GM18907 (cell line): ENCODE measurements around the gene REEP1.
"Not testable (repeated sequence)": the region's sequence is repeated elsewhere in the genome, so short reads cannot be mapped to it uniquely, and the experiment has no call there.

Experiments
- ATAC-seq: cut with Tn5 transposase; IDR thresholded peaks from one replicate; pipeline ENCODE4 v1.9.1; 2021; ENCODE audit warnings: mild to moderate bottlenecking, moderate library complexity; ENCODE audit not compliant: unreplicated experiment

REEP1 gene

DNA sequence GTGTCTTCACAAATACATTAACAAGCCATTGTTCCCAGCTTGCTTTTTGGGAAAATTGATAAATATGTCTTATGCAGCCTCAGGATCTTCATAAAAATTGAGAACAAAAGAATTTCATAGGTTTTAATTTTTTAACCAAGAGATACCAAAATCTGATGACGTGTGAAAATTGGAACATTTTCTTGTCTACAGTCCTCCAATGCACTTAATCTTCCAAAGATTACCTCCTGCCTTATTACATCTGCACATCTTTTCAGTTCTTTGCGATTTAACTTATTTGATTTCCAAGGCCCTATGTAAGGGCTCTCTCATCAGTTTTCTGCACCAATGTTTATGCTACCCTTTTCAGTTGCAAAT lies 135.1 kb downstream of the REEP1 start:
- ATAC-seq: no peak

DNA sequence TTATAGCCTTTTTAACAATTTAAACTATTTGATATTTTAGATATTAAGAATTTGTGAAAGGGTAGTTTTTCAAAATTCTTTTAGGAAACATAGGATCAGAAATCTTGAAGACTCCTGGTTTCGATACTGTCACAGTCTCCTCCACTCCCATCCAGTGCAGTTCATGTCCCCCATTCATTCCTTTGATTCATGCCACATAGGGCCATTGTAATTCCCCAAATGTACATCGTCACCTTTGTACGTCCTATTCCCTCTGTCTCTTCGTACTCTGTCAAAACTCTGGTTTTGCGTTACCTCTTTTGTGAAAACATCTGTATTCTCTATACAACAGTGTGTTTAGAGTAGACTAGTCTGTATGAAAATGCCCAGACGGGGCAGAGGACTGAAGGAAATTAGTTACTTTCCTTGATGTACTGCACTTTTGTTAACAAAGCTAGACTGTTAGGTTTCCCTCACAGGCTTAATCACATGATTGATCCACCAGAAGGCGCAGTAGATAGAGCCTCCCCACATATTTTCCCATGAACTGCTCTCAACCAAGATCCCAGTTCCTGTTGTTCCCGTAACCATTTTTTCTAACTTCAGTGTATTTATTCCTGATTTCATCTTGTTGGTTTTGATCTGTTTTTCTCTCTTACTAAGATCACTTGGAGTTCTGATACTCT lies 135.6 kb downstream of the REEP1 start:
- ATAC-seq: no peak

DNA sequence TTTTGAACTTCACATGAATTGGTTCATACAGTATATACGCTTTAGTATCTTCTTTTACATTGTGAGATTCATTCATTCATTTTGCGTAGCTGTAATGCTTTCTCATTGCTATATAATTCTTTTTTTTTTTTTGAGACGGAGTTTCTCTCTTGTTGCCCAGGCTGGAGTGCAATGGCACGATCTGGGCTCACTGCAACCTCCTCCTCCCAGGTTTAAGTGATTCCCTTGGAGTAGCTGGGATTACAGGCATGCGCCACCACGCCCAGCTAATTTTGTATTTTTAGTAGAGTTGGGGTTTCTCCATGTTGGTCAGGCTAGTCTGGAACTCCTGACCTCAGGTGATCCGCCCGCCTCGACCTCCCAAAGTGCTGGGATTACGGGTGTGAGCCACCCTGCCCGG lies 136.9 kb downstream of the REEP1 start:
- not testable (repeated sequence) for ATAC-seq

DNA sequence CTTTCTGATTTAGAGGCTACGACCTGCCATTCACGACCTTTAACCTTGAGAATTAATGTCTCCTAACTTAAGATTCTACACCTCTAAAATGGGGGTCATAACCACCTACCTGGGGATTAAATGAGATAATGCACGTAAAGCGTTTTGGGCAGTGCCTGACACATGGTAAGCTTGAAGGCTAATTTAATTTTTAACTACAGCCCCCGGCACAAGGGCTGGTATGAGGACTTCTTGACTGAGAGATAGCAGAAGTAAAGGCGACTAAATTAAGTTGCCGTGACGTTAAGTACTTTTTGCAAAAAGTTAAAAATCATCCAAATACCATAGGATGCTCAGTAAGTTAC lies 137.6 kb downstream of the REEP1 start:
- no peak for ATAC-seq

DNA sequence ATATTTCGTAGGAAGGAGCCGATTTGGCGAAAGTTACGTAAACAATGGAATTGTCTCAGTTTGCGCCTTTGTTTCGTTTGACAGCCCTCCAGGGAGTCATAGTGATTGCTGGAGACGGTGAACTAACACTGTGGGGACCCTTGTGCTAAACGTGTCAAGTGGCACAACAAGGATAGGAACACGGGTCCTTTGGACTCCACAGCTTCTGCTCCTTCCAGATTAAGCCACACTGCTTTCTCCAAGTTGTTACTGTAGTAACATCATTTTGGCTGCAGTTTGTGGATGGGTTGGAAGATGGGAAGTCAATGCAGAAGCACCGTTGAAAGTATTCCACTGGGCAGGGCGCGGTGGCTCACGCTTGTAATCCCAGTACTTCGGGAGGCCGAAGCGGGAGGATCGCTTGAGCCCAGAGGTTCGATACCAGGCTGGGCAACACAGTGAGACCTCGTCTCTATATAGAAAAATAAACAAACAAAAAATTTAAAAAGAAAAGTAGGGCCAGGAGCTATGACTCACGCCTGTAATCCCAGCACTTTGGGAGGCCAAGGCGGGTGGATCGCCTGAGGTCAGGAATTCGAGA lies 141.5 kb downstream of the REEP1 start:
- no peak for ATAC-seq

DNA sequence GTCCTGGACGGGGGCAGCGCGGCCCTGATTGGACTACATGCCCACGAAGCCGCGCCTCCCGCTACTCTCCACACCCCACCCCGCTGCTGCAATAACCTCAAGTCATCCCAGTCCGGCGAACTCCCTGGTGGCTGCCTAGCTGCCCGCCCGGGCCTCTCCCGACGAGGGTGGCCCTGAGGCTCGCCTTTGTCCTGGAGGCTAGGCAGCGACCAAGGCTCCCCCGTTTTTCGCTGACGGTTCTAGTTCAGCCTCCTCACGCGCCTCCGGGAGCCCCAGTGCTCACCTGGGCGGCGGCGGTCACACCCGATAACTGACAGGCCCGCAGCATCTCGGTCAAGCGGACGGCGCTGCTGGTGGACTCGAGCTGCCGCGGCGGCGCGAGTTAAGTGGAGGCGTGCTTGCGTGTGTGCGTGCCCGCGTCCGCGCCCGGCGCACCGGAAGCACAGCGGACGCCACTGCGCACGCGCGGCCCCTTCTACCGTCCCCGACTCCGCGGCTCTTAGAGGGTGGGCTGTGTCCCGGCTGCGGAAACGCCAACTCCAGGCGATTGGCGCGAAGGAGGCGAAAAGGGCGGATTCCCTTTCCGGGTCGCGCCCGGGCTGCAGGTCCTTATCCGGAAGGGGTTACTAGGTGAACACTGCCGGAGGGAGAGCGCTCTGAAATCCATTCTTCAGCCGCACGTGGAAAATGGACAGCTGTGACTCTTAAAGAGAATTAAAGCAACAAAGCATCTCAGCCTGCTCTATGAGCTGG lies 142.2 kb downstream of the REEP1 start, which contains the start of gene IMMT:
IMMT (minus strand) TSS at position 408 of the 753 bp plus-strand sequence; CDS start at position 328, 80 bp downstream.
- peak; percentile 91 for ATAC-seq

DNA sequence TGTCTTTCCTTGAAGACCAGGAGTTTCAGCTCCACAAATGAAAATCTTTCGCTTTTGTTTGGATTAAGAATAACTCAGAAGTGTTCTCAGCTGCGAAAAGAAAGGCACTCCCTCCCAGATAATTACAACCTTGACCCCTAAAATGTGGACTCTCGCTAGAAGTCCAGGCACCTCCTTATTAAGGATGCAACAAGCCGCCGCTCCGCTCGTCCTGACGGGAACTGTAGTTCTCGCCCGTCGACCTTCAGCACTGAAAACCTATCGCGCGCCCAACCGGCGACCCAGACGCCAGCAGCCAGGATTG lies 142.7 kb downstream of the REEP1 start:
- ATAC-seq: no peak

DNA sequence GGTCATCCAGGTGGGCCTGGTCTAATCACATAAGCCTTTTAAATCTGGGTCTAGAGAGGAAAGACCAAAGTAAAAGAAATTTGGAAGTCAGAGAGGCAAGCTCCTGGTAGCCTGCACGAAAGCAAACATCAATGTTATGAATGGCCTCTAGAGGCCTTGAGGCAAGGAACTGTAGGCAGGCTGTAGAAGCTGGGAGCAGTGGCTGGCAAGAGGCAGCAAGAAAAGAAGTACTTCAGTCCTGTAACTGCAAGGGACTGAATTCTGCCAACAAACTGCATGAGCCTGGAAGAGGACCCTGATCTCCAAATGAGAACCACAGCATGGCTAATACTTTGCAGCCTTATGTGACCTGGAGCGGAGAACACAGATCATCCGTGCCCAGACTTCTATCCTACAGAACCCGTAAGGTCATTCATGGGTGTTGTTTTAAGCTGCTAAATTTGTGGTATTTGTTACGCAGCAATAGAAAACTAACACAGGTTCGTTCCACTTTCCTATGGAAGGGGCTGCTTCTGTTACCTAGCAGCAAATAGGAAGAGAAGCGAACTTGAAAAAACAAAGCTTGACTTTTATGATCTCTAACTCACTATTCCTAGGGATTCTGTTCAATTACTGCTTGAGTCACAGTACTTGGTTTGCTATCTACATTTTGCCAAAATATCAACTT lies 143.4 kb downstream of the REEP1 start:
- ATAC-seq: no peak

DNA sequence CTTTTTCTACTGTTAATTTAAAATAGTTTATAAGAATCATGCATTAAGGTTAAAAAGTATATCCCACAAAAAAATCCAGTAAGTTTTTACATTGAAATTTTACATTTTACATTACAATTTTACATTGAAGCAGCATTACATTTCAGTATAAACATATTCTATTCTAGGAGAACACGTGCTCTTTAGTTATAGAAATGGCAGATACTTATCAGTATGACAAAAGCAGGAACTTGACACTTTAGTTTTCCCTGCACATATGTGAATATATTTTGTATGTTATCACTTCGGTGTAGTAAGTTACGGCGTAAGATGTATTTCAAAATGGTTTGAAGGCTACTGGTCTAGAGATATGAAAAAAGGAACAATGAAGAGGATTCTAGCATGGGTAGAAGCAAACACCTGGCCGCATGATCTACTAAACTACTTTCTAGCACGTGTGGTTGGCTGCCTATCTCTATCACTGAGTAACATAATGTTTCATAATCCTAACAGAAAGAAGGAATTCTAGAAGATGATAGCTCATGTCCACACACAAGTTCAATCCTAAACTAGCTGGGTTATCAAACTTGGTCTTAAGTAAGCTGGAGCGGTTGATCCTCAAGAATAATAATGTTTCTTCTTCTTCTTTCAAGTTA lies 147.5 kb downstream of the REEP1 start:
- no peak for ATAC-seq

DNA sequence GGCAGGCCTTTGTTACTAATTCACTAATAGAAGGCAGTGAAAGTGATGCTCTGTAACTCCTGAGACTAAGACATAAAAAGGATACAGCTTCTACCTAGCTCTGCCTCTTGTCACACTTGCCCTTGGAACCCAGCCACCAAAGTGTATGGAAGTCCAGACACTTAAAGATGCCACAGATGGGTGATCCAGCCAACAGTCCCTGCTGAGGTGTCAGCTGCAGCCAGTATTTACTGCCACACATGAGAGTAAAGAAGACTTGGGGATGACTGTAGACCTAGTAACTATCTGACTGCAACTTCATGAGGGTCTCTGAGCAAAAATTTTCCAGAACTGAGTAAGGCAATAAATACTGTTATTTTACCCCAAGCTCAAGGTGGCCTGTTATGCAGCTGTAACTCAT lies 151.0 kb downstream of the REEP1 start:
- ATAC-seq: peak; percentile 37

DNA sequence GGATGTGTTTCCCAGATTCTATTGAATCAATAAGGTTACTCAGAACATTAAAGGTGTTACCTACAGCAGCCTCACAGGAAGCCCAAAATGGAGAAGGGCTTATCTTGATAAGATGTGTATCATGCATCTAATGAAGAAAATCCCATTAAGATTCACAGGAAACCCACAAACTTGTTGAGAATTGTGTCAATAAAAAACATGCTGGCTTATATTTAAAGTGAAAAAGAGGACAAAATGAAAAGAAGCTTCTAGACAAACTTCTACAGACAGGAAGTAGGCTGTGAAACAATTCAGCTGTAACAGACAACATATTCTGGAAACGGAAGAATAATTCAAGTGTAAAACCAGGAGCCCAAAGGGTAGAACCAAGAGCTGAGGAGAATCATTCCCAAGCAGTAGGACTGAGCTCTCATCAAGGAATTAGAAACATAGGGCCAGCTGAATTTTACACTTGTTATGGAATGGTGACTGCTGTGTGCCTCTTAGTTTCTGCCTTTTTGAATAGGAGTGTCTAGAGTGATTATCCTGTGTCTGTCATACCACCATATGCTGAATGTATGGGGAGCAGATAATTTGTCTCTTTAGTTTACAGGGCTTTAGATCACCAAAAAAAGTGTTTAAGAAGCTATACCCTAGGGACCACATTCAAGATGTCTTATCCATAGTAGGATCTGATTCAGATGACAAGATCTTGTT lies 151.8 kb downstream of the REEP1 start:
- ATAC-seq: peak; percentile 37

DNA sequence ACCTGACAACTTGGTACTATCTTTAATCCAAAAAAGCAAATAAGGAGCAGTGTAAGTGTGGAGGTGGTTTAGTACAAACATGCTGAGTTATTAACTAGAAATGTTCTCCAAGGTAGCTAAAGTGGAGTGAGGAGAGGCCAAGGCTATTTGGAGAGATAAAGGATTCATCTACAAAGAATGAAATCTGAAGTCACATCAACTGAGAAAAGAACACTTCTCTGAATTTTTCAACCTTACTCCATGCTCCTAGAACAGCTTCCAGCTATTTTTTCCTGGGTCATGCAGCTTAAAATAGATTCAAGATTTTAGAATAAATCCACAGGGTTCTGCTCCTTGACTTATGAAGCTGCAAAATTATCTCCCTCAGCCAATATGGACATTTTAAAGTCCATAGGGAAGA lies 160.8 kb downstream of the REEP1 start:
- no peak for ATAC-seq

DNA sequence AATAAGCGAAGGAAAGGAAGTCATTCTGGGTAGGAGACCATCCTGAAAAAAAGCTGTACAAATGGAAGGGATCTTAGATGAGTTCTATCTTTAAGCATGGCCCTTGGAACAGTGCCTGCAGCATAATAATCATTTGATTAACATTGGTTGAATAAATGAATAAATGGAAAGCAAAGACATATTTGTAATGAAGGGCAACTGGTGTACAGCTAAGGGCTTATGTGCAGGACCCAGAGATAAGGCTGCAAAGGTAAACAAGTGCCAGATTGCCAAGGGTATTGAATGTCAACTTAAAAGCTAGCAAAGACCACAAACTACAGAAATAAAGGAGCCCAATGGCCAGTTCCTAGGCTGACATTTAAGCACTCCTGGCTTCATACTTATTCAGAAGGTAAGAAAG lies 161.6 kb downstream of the REEP1 start:
- ATAC-seq: no peak

DNA sequence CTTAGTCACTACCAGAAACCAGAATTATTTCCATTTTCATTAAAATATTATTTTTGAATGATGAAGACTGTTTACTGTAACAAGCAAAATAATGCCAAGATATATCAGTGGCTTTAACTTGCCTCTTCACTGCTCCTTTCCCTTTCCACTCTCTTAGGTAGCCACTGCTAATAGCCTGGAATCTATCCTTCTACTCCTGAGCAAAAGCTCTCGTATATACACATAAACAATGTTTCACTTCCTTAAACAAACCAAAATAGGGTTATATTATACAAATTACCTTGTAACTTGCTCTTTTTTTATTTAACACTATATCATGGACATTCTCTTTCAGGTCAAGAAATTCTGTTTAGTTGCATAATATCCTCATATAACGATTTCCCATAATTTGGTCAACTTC lies 163.0 kb downstream of the REEP1 start:
- no peak for ATAC-seq

DNA sequence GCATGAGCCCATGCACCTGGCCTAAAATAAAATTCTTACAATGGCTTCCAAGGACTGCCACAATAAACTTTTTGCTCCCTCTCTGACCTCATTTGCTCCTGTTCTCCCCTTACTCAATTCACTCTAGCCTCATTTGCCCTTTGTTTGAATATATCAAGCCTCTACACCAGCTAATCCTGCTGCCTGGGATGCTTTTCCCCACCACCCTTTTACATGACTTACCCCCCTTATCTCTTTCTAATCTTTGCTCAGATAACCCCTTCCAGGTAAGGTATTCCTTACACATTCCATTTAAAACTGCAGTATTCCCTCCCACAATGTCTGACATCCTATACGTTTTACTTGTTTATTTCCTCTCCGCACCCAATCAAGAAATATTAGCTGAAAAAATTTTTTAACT lies 164.8 kb downstream of the REEP1 start:
- no peak for ATAC-seq

DNA sequence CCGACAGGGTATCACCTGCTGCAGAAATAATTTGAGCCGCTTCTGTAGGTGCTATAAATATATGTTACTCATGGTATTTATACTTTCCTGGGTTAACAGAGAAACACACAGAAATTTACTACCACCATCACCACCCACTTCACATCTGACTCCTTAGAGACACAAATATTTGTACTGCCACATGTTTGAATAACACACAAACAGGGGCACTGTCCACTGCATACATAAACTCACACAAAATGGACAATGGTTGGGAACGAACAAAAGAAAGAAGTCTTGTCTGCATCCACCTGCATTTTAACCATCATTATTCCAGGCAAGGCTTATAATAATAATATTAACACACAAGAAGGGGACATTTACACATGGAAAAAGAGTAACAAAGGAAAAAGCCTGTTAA lies 166.1 kb downstream of the REEP1 start:
- ATAC-seq: no peak

DNA sequence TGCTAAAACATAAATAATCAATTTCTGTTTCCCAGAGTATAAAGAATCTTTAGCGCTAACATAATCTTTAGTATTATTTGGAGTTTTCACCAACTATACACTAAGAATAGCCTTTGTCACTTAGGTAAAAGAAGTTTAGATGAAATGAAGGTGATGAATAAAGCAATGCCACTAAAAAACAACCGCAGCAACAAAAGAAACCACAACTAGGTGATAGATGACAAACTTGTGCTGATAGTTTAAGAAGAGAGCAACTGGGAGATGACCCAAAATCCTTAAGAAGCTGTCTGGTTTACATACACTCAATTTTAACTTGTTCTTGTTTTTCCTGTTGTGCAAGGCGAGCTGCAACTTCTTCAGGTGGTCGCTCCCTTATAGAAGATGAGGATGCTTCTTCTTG lies 167.0 kb downstream of the REEP1 start:
- ATAC-seq: no peak
